Hematopoietic multipotent progenitor cell treated with erythropoietin and hydrocortisone succinate and interleukin-3 and kit ligand, for 8 days (in vitro differentiated cells): Measurements from ENCODE around the gene ZNF454.

Experiments used
- DNase-seq: peaks from one replicate; pipeline ENCODE4 v3.0.0-alpha.2; 2015

ZNF454 gene

GRCh38 chr5:178993955-178994579, 53.1 kb downstream of the ZNF454 start:
- no peak for DNase-seq

GRCh38 chr5:178994580-178995340, 53.8 kb downstream of the ZNF454 start, which contains the start of gene GRM6:
Gene GRM6, minus strand, starts transcription at chr5:178995320. Its CDS starts 376 bp downstream, at chr5:178994944.
- DNase-seq: no peak

- no peak for DNase-seq
Measured at GRCh38 chr5:178995341-178995690, 54.3 kb downstream of the ZNF454 start.

- DNase-seq: no peak
Measured at GRCh38 chr5:178996156-178996555, 55.2 kb downstream of the ZNF454 start.

- DNase-seq: no peak
Measured at GRCh38 chr5:178997191-178997590, 56.2 kb downstream of the ZNF454 start.

GRCh38 chr5:178998441-178998840, 57.4 kb downstream of the ZNF454 start:
- DNase-seq: no peak

- no peak for DNase-seq
Measured at GRCh38 chr5:179006564-179006963, 65.6 kb downstream of the ZNF454 start.

GRCh38 chr5:179008667-179009066, 67.7 kb downstream of the ZNF454 start:
- DNase-seq: no peak
